HEK293 (cell line): ENCODE measurements around the gene CYB561D2.

Experiments
- PRDM1 ChIP-seq: fragments of 450-650 bp; formaldehyde crosslinking; IDR thresholded peaks from 2 replicates; pipeline ENCODE4; 2016; ENCODE audit warnings: missing biosample characterization, missing genetic modification characterization
- TF ChIP-seq, protein P1 (sequence below): fragments of 450-650 bp; formaldehyde crosslinking; IDR thresholded peaks from 2 replicates; pipeline ENCODE4 v1.5.1; 2016; ENCODE audit warnings: missing biosample characterization, missing genetic modification characterization

- no peak for TF ChIP-seq PRDM1 (tag by site-specific recombination)
- TF ChIP-seq, protein P1, sequence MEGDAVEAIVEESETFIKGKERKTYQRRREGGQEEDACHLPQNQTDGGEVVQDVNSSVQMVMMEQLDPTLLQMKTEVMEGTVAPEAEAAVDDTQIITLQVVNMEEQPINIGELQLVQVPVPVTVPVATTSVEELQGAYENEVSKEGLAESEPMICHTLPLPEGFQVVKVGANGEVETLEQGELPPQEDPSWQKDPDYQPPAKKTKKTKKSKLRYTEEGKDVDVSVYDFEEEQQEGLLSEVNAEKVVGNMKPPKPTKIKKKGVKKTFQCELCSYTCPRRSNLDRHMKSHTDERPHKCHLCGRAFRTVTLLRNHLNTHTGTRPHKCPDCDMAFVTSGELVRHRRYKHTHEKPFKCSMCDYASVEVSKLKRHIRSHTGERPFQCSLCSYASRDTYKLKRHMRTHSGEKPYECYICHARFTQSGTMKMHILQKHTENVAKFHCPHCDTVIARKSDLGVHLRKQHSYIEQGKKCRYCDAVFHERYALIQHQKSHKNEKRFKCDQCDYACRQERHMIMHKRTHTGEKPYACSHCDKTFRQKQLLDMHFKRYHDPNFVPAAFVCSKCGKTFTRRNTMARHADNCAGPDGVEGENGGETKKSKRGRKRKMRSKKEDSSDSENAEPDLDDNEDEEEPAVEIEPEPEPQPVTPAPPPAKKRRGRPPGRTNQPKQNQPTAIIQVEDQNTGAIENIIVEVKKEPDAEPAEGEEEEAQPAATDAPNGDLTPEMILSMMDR (tag by site-specific recombination), result no peak
These were observed 21.7 kb downstream of the CYB561D2 start for GRCh38 chr3:50372349-50372748.
